NT2/D1 (cell line): Measurements from ENCODE around the gene XYLT2.

Experiments used
- SUZ12 ChIP-seq: IDR thresholded peaks from 2 replicates; pipeline ENCODE4 v1.6.1; 2011; ENCODE audit not compliant: insufficient read length, insufficient read depth; ENCODE audit errors: extremely low read depth
- YY1 ChIP-seq: IDR thresholded peaks from 2 replicates; pipeline ENCODE4 v1.6.1; 2011; ENCODE audit not compliant: insufficient read length, insufficient read depth
- ZNF274 ChIP-seq: IDR thresholded peaks from 2 replicates; pipeline ENCODE4 v1.6.1; 2011; ENCODE audit warnings: mild to moderate bottlenecking, low read depth, low read length

- TF ChIP-seq ZNF274 (no peak), SUZ12 (no peak), YY1 (no peak)
These were observed 6.5 kb upstream of the XYLT2 start for GRCh38 chr17:50339381-50339780.
